Posterior cingulate gyrus (tissue), 11 donors: ENCODE data around the gene EMP1.
A peak's percentile ranks its signal among the peaks of the same experiment; 100 is the strongest.

Experiments
- DNase-seq, 10 donors: peaks; one replicate each; pipeline versions ENCODE4 v3.0.0 to v3.0.0-alpha.2; 2020 to 2021; ENCODE audit warnings: mixed read lengths in 3 of 10
- intact Hi-C: fragments of 100-400 bp; cut with DNase I; formaldehyde crosslinking; loops from one replicate; pipeline ENCODE4 v1.15.1; 2023

The EMP1 gene

GRCh38 chr12:13195250-13195649 is 1.3 kb upstream of the EMP1 start:
- intact Hi-C loops = no loop called here

GRCh38 chr12:13195785-13196129 is 769 bp upstream of the EMP1 start:
- intact Hi-C loops = no loop called here
- DNase-seq = no peak

More at GRCh38 chr12:13195250-13195649, 1.3 kb upstream of the EMP1 start:
- no peak for DNase-seq

GRCh38 chr12:13197032-13197431 is 506 bp downstream of the EMP1 start:
- intact Hi-C loops = no loop called here

GRCh38 chr12:13197526-13198143 is 1.1 kb downstream of the EMP1 start:
- DNase-seq = no peak
- intact Hi-C loops = no loop called here

More at GRCh38 chr12:13197032-13197431, 506 bp downstream of the EMP1 start:
- DNase-seq = no peak

- no peak for DNase-seq
- intact Hi-C loops = no loop called here
Observed at GRCh38 chr12:13198241-13198640, 1.7 kb downstream of the EMP1 start.

- DNase-seq = no peak
- intact Hi-C loops = no loop called here
Observed at GRCh38 chr12:13198876-13199275, 2.4 kb downstream of the EMP1 start.

- intact Hi-C loops = no loop called here
Observed at GRCh38 chr12:13199592-13199991, 3.1 kb downstream of the EMP1 start.

GRCh38 chr12:13200841-13201240 is 4.3 kb downstream of the EMP1 start:
- intact Hi-C loops = no loop called here
- DNase-seq = no peak

More at GRCh38 chr12:13199592-13199991, 3.1 kb downstream of the EMP1 start:
- no peak for DNase-seq

GRCh38 chr12:13203034-13203922 is 6.8 kb downstream of the EMP1 start:
- intact Hi-C loops = no loop called here

GRCh38 chr12:13204428-13204827 is 7.9 kb downstream of the EMP1 start:
- intact Hi-C loops = no loop called here
- no peak for DNase-seq

More at GRCh38 chr12:13203034-13203922, 6.8 kb downstream of the EMP1 start:
- no peak for DNase-seq

- intact Hi-C loops = no loop called here
- DNase-seq = no peak
Observed at GRCh38 chr12:13205809-13206559, 9.5 kb downstream of the EMP1 start.

GRCh38 chr12:13206560-13206897 is 10.0 kb downstream of the EMP1 start:
- intact Hi-C loops = no loop called here
- no peak for DNase-seq

GRCh38 chr12:13208533-13209435 is 12.3 kb downstream of the EMP1 start:
- no peak for DNase-seq
- intact Hi-C loops = loop anchor here (1.0 kb wide), 1 partner anchor 110 kb away; no protein-coding TSS in a partner anchor

GRCh38 chr12:13209436-13210235 is 13.1 kb downstream of the EMP1 start:
- no peak for DNase-seq
- intact Hi-C loops = no loop called here

- no peak for DNase-seq
- intact Hi-C loops = no loop called here
Observed at GRCh38 chr12:13210236-13211190, 14.0 kb downstream of the EMP1 start.

GRCh38 chr12:13211191-13211858 is 14.8 kb downstream of the EMP1 start:
- intact Hi-C loops = no loop called here
- DNase-seq = no peak

- peak in 7 of 10 donors; percentile 17 to 90 (median 65) for DNase-seq
- intact Hi-C loops = loop anchor here (1.0 kb wide), 2 partner anchors 114 to 296 kb away; no protein-coding TSS in a partner anchor
Observed at GRCh38 chr12:13211859-13212664, 15.5 kb downstream of the EMP1 start.
